ENCODE data around the gene ITPRIPL2. TPM values are rescaled to one million over a fixed set of nuclear protein-coding genes. Genes with fewer than 3 reads are reported as not detected.

ITPRIPL2 gene
- total RNA-seq, 1 experiment from 2014 or later = 21.6 TPM

DNA sequence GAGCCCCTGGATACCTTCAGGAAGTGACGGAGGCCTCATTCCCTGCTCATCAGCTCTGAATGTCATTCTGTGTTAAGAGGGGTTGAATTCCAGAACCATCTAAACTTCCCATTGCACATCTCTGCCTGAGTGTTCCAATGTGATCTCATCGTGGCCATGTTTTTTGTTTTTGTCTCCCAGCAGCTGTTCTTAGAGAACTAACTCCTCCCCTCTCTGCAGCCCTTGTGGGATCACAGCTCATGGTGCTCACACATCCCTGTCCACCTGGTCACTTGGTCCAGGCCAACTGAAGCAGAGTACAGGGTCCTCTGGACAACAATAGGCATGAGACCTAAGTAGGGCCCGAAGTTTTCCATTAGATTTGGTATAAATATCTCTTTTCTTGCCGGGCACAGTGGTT, 48.3 kb downstream of the ITPRIPL2 start:
- no peak overlapping the region for H3K4me3 ChIP-seq (ENCODE audit: low read length)
- CTCF ChIA-PET = no interaction called here
- H3K36me3 ChIP-seq (ENCODE audit: low read depth, low read length) = no peaks in the 10 kb centered on the region
- no peak for DNase-seq
- BruUV-seq (replicated peaks) = no TSS peak
- ATAC-seq = no peak
- POLR2A ChIA-PET (ENCODE audit: unreplicated experiment) = no interaction called here
- H3K4me1 ChIP-seq (ENCODE audit: insufficient read depth, low read length) = no peaks in the 10 kb centered on the region
- H3K9ac ChIP-seq (ENCODE audit: low read length) = no peak overlapping the region
- H4K20me1 ChIP-seq (ENCODE audit: low read length) = no peaks in the 10 kb centered on the region
- H2AFZ ChIP-seq (ENCODE audit: low read length) = no peak overlapping the region
- H3K27me3 ChIP-seq (ENCODE audit: low read length) = no peaks in the 10 kb centered on the region
- no peaks in the 10 kb centered on the region for H3K9me2 ChIP-seq (replicated peaks; ENCODE audit: low read length)
- H3K4me2 ChIP-seq (ENCODE audit: low read length) = no peak overlapping the region
- H3K79me2 ChIP-seq (ENCODE audit: low read length) = no peaks in the 10 kb centered on the region
- no peak overlapping the region for H3K27ac ChIP-seq (ENCODE audit: low read length)
- no peak for TF ChIP-seq EZH2 (IDR thresholded peaks at IDR 0.05; ENCODE audit: low read length, unreplicated experiment)
- no peaks in the 10 kb centered on the region for H3K9me3 ChIP-seq (ENCODE audit: low read length)
- intact Hi-C loops (cut with micrococcal nuclease) = loop anchor here (10.0 kb wide), 1 partner anchor 47 kb away; the partner anchor contains the start of gene ITPRIPL2
- H3F3A ChIP-seq (ENCODE audit: low read length, unreplicated experiment) = no peaks in the 10 kb centered on the region

DNA sequence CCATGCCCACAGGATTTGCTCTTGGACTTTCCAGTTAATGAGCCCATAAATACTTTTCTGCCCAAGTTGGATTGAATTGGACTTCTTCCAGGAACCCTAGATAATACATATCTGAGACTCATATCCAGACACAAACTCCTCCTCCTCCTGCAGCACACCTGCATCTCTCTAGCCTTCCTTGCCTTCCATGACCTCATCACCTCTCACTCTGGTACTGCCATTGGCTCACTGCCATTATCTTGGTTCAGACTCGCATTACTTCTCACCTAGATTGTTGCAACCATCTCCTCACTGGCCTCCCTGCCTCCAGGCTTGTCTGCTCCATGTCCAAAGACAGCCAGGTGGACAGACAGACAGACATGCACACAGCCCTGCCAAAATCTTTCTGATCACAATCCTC, 49.5 kb downstream of the ITPRIPL2 start:
- Histone ChIP-seq H3K27ac (ENCODE audit: low read length) (no peak overlapping the region), H3K36me3 (ENCODE audit: low read depth, low read length) (no peaks in the 10 kb centered on the region), H3K9me2 (replicated peaks; ENCODE audit: low read length) (no peaks in the 10 kb centered on the region), H3K9me3 (ENCODE audit: low read length) (no peaks in the 10 kb centered on the region), H3K4me1 (ENCODE audit: insufficient read depth, low read length) (no peaks in the 10 kb centered on the region), H3F3A (ENCODE audit: low read length, unreplicated experiment) (no peaks in the 10 kb centered on the region), H3K4me2 (ENCODE audit: low read length) (no peak overlapping the region), H3K27me3 (ENCODE audit: low read length) (no peaks in the 10 kb centered on the region), H4K20me1 (ENCODE audit: low read length) (no peaks in the 10 kb centered on the region), H3K79me2 (ENCODE audit: low read length) (no peaks in the 10 kb centered on the region), H3K9ac (ENCODE audit: low read length) (no peak overlapping the region), H2AFZ (ENCODE audit: low read length) (no peak overlapping the region), H3K4me3 (ENCODE audit: low read length) (no peak overlapping the region)
- TF ChIP-seq EZH2 (IDR thresholded peaks at IDR 0.05; ENCODE audit: low read length, unreplicated experiment) = no peak
- no peak for TF ChIP-seq EZH2phosphoT487 (IDR thresholded peaks at IDR 0.05; ENCODE audit: borderline replicate concordance, low read length)
- TF ChIP-seq, protein P1, sequence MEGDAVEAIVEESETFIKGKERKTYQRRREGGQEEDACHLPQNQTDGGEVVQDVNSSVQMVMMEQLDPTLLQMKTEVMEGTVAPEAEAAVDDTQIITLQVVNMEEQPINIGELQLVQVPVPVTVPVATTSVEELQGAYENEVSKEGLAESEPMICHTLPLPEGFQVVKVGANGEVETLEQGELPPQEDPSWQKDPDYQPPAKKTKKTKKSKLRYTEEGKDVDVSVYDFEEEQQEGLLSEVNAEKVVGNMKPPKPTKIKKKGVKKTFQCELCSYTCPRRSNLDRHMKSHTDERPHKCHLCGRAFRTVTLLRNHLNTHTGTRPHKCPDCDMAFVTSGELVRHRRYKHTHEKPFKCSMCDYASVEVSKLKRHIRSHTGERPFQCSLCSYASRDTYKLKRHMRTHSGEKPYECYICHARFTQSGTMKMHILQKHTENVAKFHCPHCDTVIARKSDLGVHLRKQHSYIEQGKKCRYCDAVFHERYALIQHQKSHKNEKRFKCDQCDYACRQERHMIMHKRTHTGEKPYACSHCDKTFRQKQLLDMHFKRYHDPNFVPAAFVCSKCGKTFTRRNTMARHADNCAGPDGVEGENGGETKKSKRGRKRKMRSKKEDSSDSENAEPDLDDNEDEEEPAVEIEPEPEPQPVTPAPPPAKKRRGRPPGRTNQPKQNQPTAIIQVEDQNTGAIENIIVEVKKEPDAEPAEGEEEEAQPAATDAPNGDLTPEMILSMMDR (conservative IDR thresholded peaks at IDR 0.05; ENCODE audit: low read depth, low read length) = no peak
- BruUV-seq (replicated peaks) = no TSS peak
- ChIA-PET CTCF (no interaction called here), POLR2A (ENCODE audit: unreplicated experiment) (no interaction called here)
- DNase-seq (no peak), ATAC-seq (no peak)
- intact Hi-C loops (cut with micrococcal nuclease) = loop anchor here (10.0 kb wide), 1 partner anchor 48 kb away; the partner anchor contains the start of gene ITPRIPL2

DNA sequence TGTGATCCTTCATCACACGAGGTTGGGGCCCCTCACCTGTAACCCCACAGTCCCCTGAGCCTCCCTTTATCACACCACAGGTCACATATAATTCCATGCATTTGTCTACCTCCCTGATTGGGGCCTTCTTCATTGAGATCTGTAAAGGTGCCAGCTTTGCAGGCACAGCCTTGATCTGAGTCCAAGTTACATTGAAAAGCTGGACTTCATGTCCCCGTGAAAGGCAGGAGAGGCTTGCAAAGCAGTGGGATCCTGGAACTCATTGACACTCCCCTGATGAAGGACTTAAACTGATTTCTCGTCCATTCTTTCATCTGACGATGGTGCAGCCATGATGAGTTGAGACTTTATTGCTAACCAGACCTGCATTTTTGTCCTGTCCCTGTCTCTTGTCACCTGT, 50.5 kb downstream of the ITPRIPL2 start:
- no peaks in the 10 kb centered on the region for H3K4me1 ChIP-seq (ENCODE audit: insufficient read depth, low read length)
- H3K36me3 ChIP-seq (ENCODE audit: low read depth, low read length) = no peaks in the 10 kb centered on the region
- H3K4me3 ChIP-seq (ENCODE audit: low read length) = no peak overlapping the region
- no peak for DNase-seq
- no peaks in the 10 kb centered on the region for H3K27me3 ChIP-seq (ENCODE audit: low read length)
- no peaks in the 10 kb centered on the region for H4K20me1 ChIP-seq (ENCODE audit: low read length)
- H3K9me2 ChIP-seq (replicated peaks; ENCODE audit: low read length) = no peaks in the 10 kb centered on the region
- CTCF ChIA-PET = no interaction called here
- TF ChIP-seq EZH2phosphoT487 (IDR thresholded peaks at IDR 0.05; ENCODE audit: borderline replicate concordance, low read length) = no peak
- TF ChIP-seq EZH2 (IDR thresholded peaks at IDR 0.05; ENCODE audit: low read length, unreplicated experiment) = no peak
- TF ChIP-seq, protein P1 (conservative IDR thresholded peaks at IDR 0.05; ENCODE audit: low read depth, low read length) = no peak
- H3K4me2 ChIP-seq (ENCODE audit: low read length) = no peak overlapping the region
- POLR2A ChIA-PET (ENCODE audit: unreplicated experiment) = no interaction called here
- no peaks in the 10 kb centered on the region for H3K9me3 ChIP-seq (ENCODE audit: low read length)
- no peaks in the 10 kb centered on the region for H3F3A ChIP-seq (ENCODE audit: low read length, unreplicated experiment)
- no peak overlapping the region for H3K9ac ChIP-seq (ENCODE audit: low read length)
- intact Hi-C loops (cut with micrococcal nuclease) = loop anchor here (10.0 kb wide), 1 partner anchor 49 kb away; the partner anchor contains the start of gene ITPRIPL2
- no peak overlapping the region for H3K27ac ChIP-seq (ENCODE audit: low read length)
- H2AFZ ChIP-seq (ENCODE audit: low read length) = no peak overlapping the region
- no peak for ATAC-seq
- no peaks in the 10 kb centered on the region for H3K79me2 ChIP-seq (ENCODE audit: low read length)
- BruUV-seq (replicated peaks) = no TSS peak
